Ectodermal cell (in vitro differentiated cells): ENCODE measurements around the gene TXLNG.

ENCODE experiments used
- H3K27ac ChIP-seq: 2 replicates; pipeline ENCODE4 v1.7.0; 2013; ENCODE audit warnings: mild to moderate bottlenecking, low read depth, low read length; ENCODE audit not compliant: insufficient read depth, poor library complexity, severe bottlenecking
- H3K27me3 ChIP-seq: 2 replicates; pipeline ENCODE4 v1.7.0; 2013; ENCODE audit warnings: mild to moderate bottlenecking, low read length; ENCODE audit not compliant: insufficient read depth, control insufficient read depth, poor library complexity, severe bottlenecking
- H3K36me3 ChIP-seq: one replicate; pipeline ENCODE4 v1.7.0; 2013; ENCODE audit warnings: low read length; ENCODE audit not compliant: control insufficient read depth, insufficient read depth
- H3K4me1 ChIP-seq: one replicate; pipeline ENCODE4 v1.7.0; 2013; ENCODE audit warnings: low read length; ENCODE audit not compliant: control insufficient read depth, insufficient read depth
- H3K4me3 ChIP-seq: 2 replicates; pipeline ENCODE4 v1.7.0; 2013; ENCODE audit warnings: low read depth, low read length, control low read depth; ENCODE audit not compliant: insufficient read depth
- H3K9me3 ChIP-seq: 2 replicates; pipeline ENCODE4 v1.7.0; 2013; ENCODE audit warnings: mild to moderate bottlenecking, low read length, moderate library complexity; ENCODE audit not compliant: control insufficient read depth
- WGBS, 2 experiments: methylation state at CpG; one replicate each; pipeline ENCODE4 v1.1.7; 2013; ENCODE audit warnings: missing lambda C conversion rate in 2 of 2; 5-methylcytosine and 5-hydroxymethylcytosine counted together

The TXLNG gene

GRCh38 chrX:16807976-16808542, 21.8 kb downstream of the TXLNG start:
- no peak overlapping the region for H3K27ac ChIP-seq
- no peaks in the 10 kb centered on the region for H3K9me3 ChIP-seq
- 83 to 87% methylated on average over 4 of the region's 4 CpGs for WGBS, 2 experiments
- no peaks in the 10 kb centered on the region for H3K36me3 ChIP-seq
- no peak overlapping the region for H3K4me3 ChIP-seq
- H3K4me1 ChIP-seq, result no peaks in the 10 kb centered on the region
- H3K27me3 ChIP-seq, result no peaks in the 10 kb centered on the region

- no peaks in the 10 kb centered on the region for H3K27me3 ChIP-seq
- no peaks in the 10 kb centered on the region for H3K4me1 ChIP-seq
- H3K9me3 ChIP-seq, result no peaks in the 10 kb centered on the region
- no peak overlapping the region for H3K4me3 ChIP-seq
- WGBS, 2 experiments, result 100% methylated on average over 1 of the region's 1 CpG; no CpG with 5 or more reads in 1 of the 2 experiments
- no peak overlapping the region for H3K27ac ChIP-seq
- H3K36me3 ChIP-seq, result no peaks in the 10 kb centered on the region
These were observed 28.3 kb downstream of the TXLNG start for GRCh38 chrX:16814597-16814996.

GRCh38 chrX:16819634-16820033, 33.4 kb downstream of the TXLNG start:
- 95 to 98% methylated on average over 4 to 5 of the region's 5 CpGs for WGBS, 2 experiments
- H3K36me3 ChIP-seq, result peaks cover 7% of the 10 kb centered on the region
- H3K9me3 ChIP-seq, result no peaks in the 10 kb centered on the region
- no peaks in the 10 kb centered on the region for H3K27me3 ChIP-seq
- no peak overlapping the region for H3K4me3 ChIP-seq
- H3K4me1 ChIP-seq, result no peaks in the 10 kb centered on the region
- H3K27ac ChIP-seq, result no peak overlapping the region

- H3K4me3 ChIP-seq, result no peak overlapping the region
- no peak overlapping the region for H3K27ac ChIP-seq
- 93 to 96% methylated on average over 2 of the region's 2 CpGs for WGBS, 2 experiments
- H3K9me3 ChIP-seq, result no peaks in the 10 kb centered on the region
- H3K36me3 ChIP-seq, result peaks cover 7% of the 10 kb centered on the region
- no peaks in the 10 kb centered on the region for H3K4me1 ChIP-seq
- H3K27me3 ChIP-seq, result no peaks in the 10 kb centered on the region
These were observed 36.5 kb downstream of the TXLNG start for GRCh38 chrX:16822723-16823122.

- H3K27me3 ChIP-seq, result no peaks in the 10 kb centered on the region
- H3K4me3 ChIP-seq, result no peak overlapping the region
- 89 to 94% methylated on average over 6 of the region's 8 CpGs for WGBS, 2 experiments
- H3K36me3 ChIP-seq, result peaks cover 2% of the 10 kb centered on the region
- no peak overlapping the region for H3K27ac ChIP-seq
- no peaks in the 10 kb centered on the region for H3K4me1 ChIP-seq
- H3K9me3 ChIP-seq, result no peaks in the 10 kb centered on the region
These were observed 39.2 kb downstream of the TXLNG start for GRCh38 chrX:16825264-16826035.

GRCh38 chrX:16826207-16826606, 39.9 kb downstream of the TXLNG start:
- Histone ChIP-seq H3K36me3 (no peaks in the 10 kb centered on the region), H3K4me1 (no peaks in the 10 kb centered on the region), H3K4me3 (no peak overlapping the region), H3K27me3 (no peaks in the 10 kb centered on the region), H3K9me3 (no peaks in the 10 kb centered on the region), H3K27ac (no peak overlapping the region)
- 80 to 95% methylated on average over 2 to 3 of the region's 3 CpGs for WGBS, 2 experiments

GRCh38 chrX:16827225-16827624, 41.0 kb downstream of the TXLNG start:
- Histone ChIP-seq H3K9me3 (no peaks in the 10 kb centered on the region), H3K4me3 (no peak overlapping the region), H3K27me3 (no peaks in the 10 kb centered on the region), H3K27ac (no peak overlapping the region), H3K36me3 (no peaks in the 10 kb centered on the region), H3K4me1 (no peaks in the 10 kb centered on the region)
- WGBS, 2 experiments, result 96 to 100% methylated on average over 2 of the region's 2 CpGs

GRCh38 chrX:16828124-16828908, 42.0 kb downstream of the TXLNG start:
- Histone ChIP-seq H3K9me3 (no peaks in the 10 kb centered on the region), H3K27me3 (no peaks in the 10 kb centered on the region), H3K4me1 (no peaks in the 10 kb centered on the region), H3K36me3 (no peaks in the 10 kb centered on the region), H3K4me3 (no peak overlapping the region), H3K27ac (no peak overlapping the region)
- WGBS, 2 experiments, result 93 to 97% methylated on average over 6 of the region's 6 CpGs

- no peak overlapping the region for H3K4me3 ChIP-seq
- H3K27ac ChIP-seq, result no peak overlapping the region
- H3K36me3 ChIP-seq, result no peaks in the 10 kb centered on the region
- 57 to 63% methylated on average over 3 to 5 of the region's 5 CpGs for WGBS, 2 experiments
- no peaks in the 10 kb centered on the region for H3K27me3 ChIP-seq
- H3K4me1 ChIP-seq, result no peaks in the 10 kb centered on the region
- H3K9me3 ChIP-seq, result no peaks in the 10 kb centered on the region
These were observed 46.0 kb downstream of the TXLNG start for GRCh38 chrX:16832301-16832700.

GRCh38 chrX:16834806-16835205, 48.5 kb downstream of the TXLNG start:
- Histone ChIP-seq H3K27me3 (no peaks in the 10 kb centered on the region), H3K27ac (no peak overlapping the region), H3K4me1 (peaks cover 7% of the 10 kb centered on the region), H3K36me3 (no peaks in the 10 kb centered on the region), H3K9me3 (no peaks in the 10 kb centered on the region), H3K4me3 (no peak overlapping the region)
- 15 to 51% methylated on average over 4 to 5 of the region's 6 CpGs for WGBS, 2 experiments
